ENCODE results near the gene NDE1. TPM values are rescaled to one million over a fixed set of nuclear protein-coding genes. Genes with fewer than 3 reads are reported as not detected.
"Not testable (repeated sequence)": the region's sequence is repeated elsewhere in the genome, so short reads cannot be mapped to it uniquely, and the experiment has no call there.

Gene NDE1
- total RNA-seq, 4 donors from 2014 or later, result 4.0 to 26.2 (median 11.9) TPM

DNA sequence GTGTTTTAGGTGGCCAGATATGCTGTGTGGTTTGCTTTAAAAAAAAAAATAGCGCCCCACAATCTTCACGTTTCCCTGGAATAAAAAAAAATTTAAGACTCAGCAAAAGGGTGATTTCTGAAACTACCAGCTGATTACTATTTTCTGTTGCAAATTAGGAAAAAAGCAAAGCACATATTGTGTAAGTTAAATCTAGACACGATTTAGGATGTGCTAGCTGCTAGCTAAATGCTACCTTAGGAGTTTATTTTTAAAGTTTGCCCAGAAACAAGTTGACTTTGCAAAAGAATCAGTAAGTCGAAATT, 6.1 kb upstream of the NDE1 start:
- no peak for ATAC-seq
- peak overlapping the region; percentile 97 to 100 (median 99) for H3K27ac ChIP-seq
- no peaks in the 10 kb centered on the region for H3K9me3 ChIP-seq
- peaks cover 24% of the 10 kb centered on the region in 2 donors for H3K4me1 ChIP-seq
- no peak for DNase-seq
- peak overlapping the region; percentile 83 to 98 (median 96) for H3K4me3 ChIP-seq
- in situ Hi-C loops (cut with MboI; ENCODE audit: low sequenced_read_pairs in 4 of 4) (no loop called here), intact Hi-C loops (cut with DNase I; ENCODE audit: low total_unique reads) (loop anchor here (5.0 to 10.0 kb wide), 2 partner anchors 82 to 209 kb away; partner anchors contain the start of gene BMERB1)
- H3K27me3 ChIP-seq, result no peaks in the 10 kb centered on the region
- H3K36me3 ChIP-seq, result peaks cover 0 to 3% of the 10 kb centered on the region in 2 donors
- TF ChIP-seq, protein P1, sequence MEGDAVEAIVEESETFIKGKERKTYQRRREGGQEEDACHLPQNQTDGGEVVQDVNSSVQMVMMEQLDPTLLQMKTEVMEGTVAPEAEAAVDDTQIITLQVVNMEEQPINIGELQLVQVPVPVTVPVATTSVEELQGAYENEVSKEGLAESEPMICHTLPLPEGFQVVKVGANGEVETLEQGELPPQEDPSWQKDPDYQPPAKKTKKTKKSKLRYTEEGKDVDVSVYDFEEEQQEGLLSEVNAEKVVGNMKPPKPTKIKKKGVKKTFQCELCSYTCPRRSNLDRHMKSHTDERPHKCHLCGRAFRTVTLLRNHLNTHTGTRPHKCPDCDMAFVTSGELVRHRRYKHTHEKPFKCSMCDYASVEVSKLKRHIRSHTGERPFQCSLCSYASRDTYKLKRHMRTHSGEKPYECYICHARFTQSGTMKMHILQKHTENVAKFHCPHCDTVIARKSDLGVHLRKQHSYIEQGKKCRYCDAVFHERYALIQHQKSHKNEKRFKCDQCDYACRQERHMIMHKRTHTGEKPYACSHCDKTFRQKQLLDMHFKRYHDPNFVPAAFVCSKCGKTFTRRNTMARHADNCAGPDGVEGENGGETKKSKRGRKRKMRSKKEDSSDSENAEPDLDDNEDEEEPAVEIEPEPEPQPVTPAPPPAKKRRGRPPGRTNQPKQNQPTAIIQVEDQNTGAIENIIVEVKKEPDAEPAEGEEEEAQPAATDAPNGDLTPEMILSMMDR (IDR thresholded peaks at IDR 0.05 in 4 of 5, conservative IDR thresholded peaks at IDR 0.05 in 1 of 5), result no peak
- no peak for TF ChIP-seq POLR2A (IDR thresholded peaks at IDR 0.05)

DNA sequence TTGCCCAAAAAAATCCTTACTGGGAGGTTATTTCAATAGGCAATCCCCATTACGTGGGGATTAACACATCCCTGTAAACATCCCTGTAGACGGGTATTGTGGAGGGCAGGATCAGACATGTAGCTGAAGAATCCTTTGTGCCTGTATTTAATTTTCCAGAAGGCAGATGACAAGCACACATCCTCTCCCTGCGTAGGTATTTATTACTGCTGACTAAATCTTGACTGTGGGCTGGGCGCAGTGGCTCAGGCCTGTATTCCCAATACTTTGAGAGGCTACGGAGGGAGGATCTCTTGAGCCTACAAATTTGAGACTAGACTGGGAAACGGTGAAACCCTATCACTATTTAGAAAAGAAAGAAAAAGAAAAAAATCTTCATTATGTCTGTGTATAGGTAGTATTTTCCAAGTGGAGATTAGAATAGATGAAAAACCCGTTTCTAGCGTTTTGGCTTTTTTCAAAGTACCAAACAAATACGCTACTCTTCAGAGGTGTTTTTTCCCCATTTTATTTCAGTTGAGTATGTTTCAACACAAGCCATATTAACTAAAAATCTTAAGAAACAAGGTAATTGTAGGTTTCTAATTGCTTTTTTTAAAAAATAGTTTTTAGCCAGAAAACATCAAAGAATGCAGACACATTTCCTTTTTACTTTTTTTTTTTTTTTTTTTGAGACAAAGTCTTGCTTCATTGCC, 5.6 kb upstream of the NDE1 start:
- H3K4me3 ChIP-seq, result no peak overlapping the region
- H3K27ac ChIP-seq, result no peak overlapping the region
- in situ Hi-C loops (cut with MboI; ENCODE audit: low sequenced_read_pairs in 4 of 4) (no loop called here), intact Hi-C loops (cut with DNase I; ENCODE audit: low total_unique reads) (loop anchor here (5.0 to 10.0 kb wide), 2 partner anchors 82 to 210 kb away; partner anchors contain the start of gene BMERB1)
- ATAC-seq, result no peak
- DNase-seq, result no peak
- H3K4me1 ChIP-seq, result peaks cover 25% of the 10 kb centered on the region in 2 donors
- H3K9me3 ChIP-seq, result no peaks in the 10 kb centered on the region
- TF ChIP-seq POLR2A (IDR thresholded peaks at IDR 0.05), result no peak
- TF ChIP-seq, protein P1 (IDR thresholded peaks at IDR 0.05 in 4 of 5, conservative IDR thresholded peaks at IDR 0.05 in 1 of 5), result no peak
- no peaks in the 10 kb centered on the region for H3K27me3 ChIP-seq
- no peaks in the 10 kb centered on the region for H3K36me3 ChIP-seq

- DNase-seq; H3K4me3 ChIP-seq; H3K27ac ChIP-seq; H3K27me3 ChIP-seq; H3K36me3 ChIP-seq; H3K9me3 ChIP-seq; ATAC-seq; in situ Hi-C loops (cut with MboI; ENCODE audit: low sequenced_read_pairs in 4 of 4): not testable (repeated sequence)
- intact Hi-C loops (cut with DNase I; ENCODE audit: low total_unique reads), result loop anchor here (5.0 to 10.0 kb wide), 2 partner anchors 83 to 210 kb away; partner anchors contain the start of gene BMERB1
- peaks cover 28 to 29% of the 10 kb centered on the region in 2 donors for H3K4me1 ChIP-seq
Observed at GRCh38 chr16:15644962-15645465, 5.0 kb upstream of the NDE1 start.

DNA sequence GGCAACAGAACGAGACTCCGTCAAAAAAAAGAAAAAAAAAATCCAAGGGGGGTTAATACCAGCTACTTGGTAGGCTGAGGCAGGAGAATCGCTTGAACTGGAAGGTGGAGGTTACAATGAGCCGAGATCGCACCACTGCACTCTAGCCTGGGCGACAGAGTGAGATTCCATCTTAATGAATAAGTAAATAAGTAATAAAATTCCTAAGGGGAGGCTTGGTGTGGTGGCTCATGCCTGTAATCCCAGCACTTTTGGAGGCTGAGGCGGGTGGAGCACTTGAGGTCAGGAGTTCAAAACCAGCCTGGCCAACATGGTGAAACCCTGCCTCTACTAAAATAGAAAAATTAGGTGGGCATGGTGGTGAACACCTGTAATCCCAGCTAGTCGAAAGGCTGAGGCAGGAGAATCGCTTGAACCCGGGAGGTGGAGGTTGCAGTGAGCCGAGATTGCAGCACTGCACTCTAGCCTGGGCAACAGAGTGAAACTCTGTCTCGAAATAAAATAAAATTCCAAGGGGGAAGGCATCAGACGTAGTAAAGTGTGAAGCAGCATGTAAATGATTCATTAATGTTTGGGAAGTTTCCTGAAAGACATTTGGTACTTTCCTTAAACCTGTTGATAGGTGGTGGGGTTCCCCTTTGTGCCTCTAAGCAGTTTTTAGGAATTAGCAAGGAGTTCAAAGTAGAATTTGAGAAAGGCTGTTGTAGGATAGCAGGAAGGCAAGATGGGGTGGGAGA, 3.3 kb upstream of the NDE1 start:
- H3K36me3 ChIP-seq; H3K27ac ChIP-seq; DNase-seq; ATAC-seq; in situ Hi-C loops (cut with MboI; ENCODE audit: low sequenced_read_pairs in 4 of 4); H3K4me3 ChIP-seq; H3K27me3 ChIP-seq; H3K9me3 ChIP-seq: not testable (repeated sequence)
- H3K4me1 ChIP-seq, result peaks cover 19 to 26% of the 10 kb centered on the region in 2 donors
- intact Hi-C loops (cut with DNase I; ENCODE audit: low total_unique reads), result loop anchor here (10.0 kb wide), 1 partner anchor 212 kb away; the partner anchor contains the start of gene BMERB1

GRCh38 chr16:15647294-15648014, 2.6 kb upstream of the NDE1 start:
- in situ Hi-C loops (cut with MboI; ENCODE audit: low sequenced_read_pairs in 4 of 4) (no loop called here), intact Hi-C loops (cut with DNase I; ENCODE audit: low total_unique reads) (loop anchor here (10.0 kb wide), 1 partner anchor 213 kb away; the partner anchor contains the start of gene BMERB1)

More at GRCh38 chr16:15647294-15648014, 2.6 kb upstream of the NDE1 start:
- DNase-seq, result no peak
- Histone ChIP-seq H3K27ac (no peak overlapping the region), H3K27me3 (no peaks in the 10 kb centered on the region), H3K9me3 (no peaks in the 10 kb centered on the region), H3K4me1 (peaks cover 12 to 19% of the 10 kb centered on the region in 2 donors), H3K36me3 (no peaks in the 10 kb centered on the region), H3K4me3 (no peak overlapping the region)
- ATAC-seq, result no peak
- TF ChIP-seq, protein P1 (IDR thresholded peaks at IDR 0.05 in 4 of 5, conservative IDR thresholded peaks at IDR 0.05 in 1 of 5), result no peak
- no peak for TF ChIP-seq POLR2A (IDR thresholded peaks at IDR 0.05)

All from gastrocnemius medialis (tissue), 4 donors.